Fibroblast of lung (primary cell): ENCODE measurements around the gene CYSLTR1. TPM values are rescaled to one million over a fixed set of nuclear protein-coding genes. Genes with fewer than 3 reads are reported as not detected.

Experiments used
- polyA plus RNA-seq, 2 donors: library from polyadenylated mRNA; depleted of rRNA in 1 of 2; stranded (reverse) in 1 of 2; unstranded in 1 of 2; fragments of >200 nt; gene quantifications; 2 replicates each; pipeline ENCODE4 v1.2.1, GENCODE V29; 2011 to 2012; ENCODE audit warnings: missing spikeins in 1 of 2
- total RNA-seq: library from RNA; depleted of rRNA; stranded (reverse); fragments of >200 nt; gene quantifications from 2 replicates; pipeline ENCODE4 v1.2.1, GENCODE V29; 2014

CYSLTR1 gene
- total and polyA plus RNA-seq, 2 donors (not counting 1 experiment from before 2014, with no cell fraction given), result 0.02 to 0.50 TPM

Other genes starting within 250 kb of the CYSLTR1 start
- gene PGK1, start 223.4 kb downstream of the CYSLTR1 start, total RNA-seq, result 134 and 141 TPM in 2 replicates
- gene PGK1, start 223.4 kb downstream of the CYSLTR1 start, polyA plus RNA-seq, result 378 and 636 TPM in 2 replicates
- gene TAF9B, start 188.0 kb downstream of the CYSLTR1 start, total RNA-seq, result 21.1 and 29.1 TPM in 2 replicates
- gene TAF9B, start 188.0 kb downstream of the CYSLTR1 start, polyA plus RNA-seq, result 31.7 and 71.2 TPM in 2 replicates